ENCODE measurements around the gene SLC38A10.

SLC38A10 gene

GRCh38 chr17:81323411-81323868, 28.3 kb upstream of the SLC38A10 start:
- Mint-ChIP-seq H3K9me3 (no peaks in the 10 kb centered on the region), H3K27me3 (no peaks in the 10 kb centered on the region), H3K4me1 (ENCODE audit: low read depth) (no peaks in the 10 kb centered on the region), H3K4me3 (no peak overlapping the region), H3K36me3 (ENCODE audit: low read depth) (no peaks in the 10 kb centered on the region), H3K27ac (no peak overlapping the region)
- DNase-seq: no peak

GRCh38 chr17:81323083-81323369, 27.9 kb upstream of the SLC38A10 start:
- no peaks in the 10 kb centered on the region for H3K9me3 Mint-ChIP-seq
- H3K27me3 Mint-ChIP-seq: no peaks in the 10 kb centered on the region
- DNase-seq: no peak
- no peaks in the 10 kb centered on the region for H3K4me1 Mint-ChIP-seq (ENCODE audit: low read depth)
- H3K4me3 Mint-ChIP-seq: no peak overlapping the region
- H3K36me3 Mint-ChIP-seq (ENCODE audit: low read depth): no peaks in the 10 kb centered on the region
- H3K27ac Mint-ChIP-seq: no peak overlapping the region

- Mint-ChIP-seq H3K27ac (no peak overlapping the region), H3K9me3 (no peaks in the 10 kb centered on the region), H3K27me3 (no peaks in the 10 kb centered on the region), H3K4me1 (ENCODE audit: low read depth) (no peaks in the 10 kb centered on the region), H3K36me3 (ENCODE audit: low read depth) (no peaks in the 10 kb centered on the region), H3K4me3 (no peak overlapping the region)
- peak; percentile 57 for DNase-seq
These were observed 27.4 kb upstream of the SLC38A10 start for GRCh38 chr17:81322271-81323082.

- H3K27ac Mint-ChIP-seq: no peak overlapping the region
- no peaks in the 10 kb centered on the region for H3K36me3 Mint-ChIP-seq (ENCODE audit: low read depth)
- no peak overlapping the region for H3K4me3 Mint-ChIP-seq
- peaks cover 7% of the 10 kb centered on the region for H3K27me3 Mint-ChIP-seq
- no peak for DNase-seq
- no peaks in the 10 kb centered on the region for H3K9me3 Mint-ChIP-seq
- H3K4me1 Mint-ChIP-seq (ENCODE audit: low read depth): no peaks in the 10 kb centered on the region
These were observed 23.0 kb upstream of the SLC38A10 start for GRCh38 chr17:81317961-81318605.

DNA sequence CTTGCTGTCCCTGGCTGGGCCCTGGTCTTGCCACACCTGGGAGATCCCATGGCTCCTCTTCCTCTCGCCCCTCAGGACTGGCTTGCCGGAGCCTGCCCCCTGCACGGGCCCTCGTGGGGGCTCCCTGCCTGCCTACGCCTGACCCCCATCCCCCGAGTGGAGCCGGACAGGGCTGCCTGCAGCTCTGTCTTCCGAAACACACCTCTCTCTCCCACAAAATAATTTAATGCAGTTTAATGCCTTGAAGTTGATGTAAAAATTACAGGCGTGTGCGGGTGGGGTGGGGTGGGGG, 22.4 kb upstream of the SLC38A10 start:
- Mint-ChIP-seq H3K27ac (no peak overlapping the region), H3K9me3 (no peaks in the 10 kb centered on the region), H3K4me3 (no peak overlapping the region), H3K4me1 (ENCODE audit: low read depth) (no peaks in the 10 kb centered on the region), H3K36me3 (ENCODE audit: low read depth) (no peaks in the 10 kb centered on the region), H3K27me3 (peaks cover 10% of the 10 kb centered on the region)
- DNase-seq: no peak

- DNase-seq: no peak
- H3K27ac Mint-ChIP-seq: no peak overlapping the region
- H3K4me3 Mint-ChIP-seq: no peak overlapping the region
- peaks cover 15% of the 10 kb centered on the region for H3K27me3 Mint-ChIP-seq
- no peaks in the 10 kb centered on the region for H3K4me1 Mint-ChIP-seq (ENCODE audit: low read depth)
- no peaks in the 10 kb centered on the region for H3K9me3 Mint-ChIP-seq
- H3K36me3 Mint-ChIP-seq (ENCODE audit: low read depth): no peaks in the 10 kb centered on the region
These were observed 20.8 kb upstream of the SLC38A10 start for GRCh38 chr17:81315885-81316391.

- H3K27ac Mint-ChIP-seq: no peak overlapping the region
- peaks cover 22% of the 10 kb centered on the region for H3K27me3 Mint-ChIP-seq
- no peak overlapping the region for H3K4me3 Mint-ChIP-seq
- H3K36me3 Mint-ChIP-seq (ENCODE audit: low read depth): no peaks in the 10 kb centered on the region
- no peaks in the 10 kb centered on the region for H3K9me3 Mint-ChIP-seq
- no peak for DNase-seq
- H3K4me1 Mint-ChIP-seq (ENCODE audit: low read depth): no peaks in the 10 kb centered on the region
These were observed 20.2 kb upstream of the SLC38A10 start for GRCh38 chr17:81315129-81315884.

- H3K4me3 Mint-ChIP-seq: no peak overlapping the region
- no peak for DNase-seq
- H3K9me3 Mint-ChIP-seq: no peaks in the 10 kb centered on the region
- H3K27ac Mint-ChIP-seq: no peak overlapping the region
- peaks cover under 1% of the 10 kb centered on the region for H3K4me1 Mint-ChIP-seq (ENCODE audit: low read depth)
- no peaks in the 10 kb centered on the region for H3K36me3 Mint-ChIP-seq (ENCODE audit: low read depth)
- H3K27me3 Mint-ChIP-seq: peaks cover 23% of the 10 kb centered on the region
These were observed 19.4 kb upstream of the SLC38A10 start for GRCh38 chr17:81314398-81315081.

- Mint-ChIP-seq H3K36me3 (ENCODE audit: low read depth) (no peaks in the 10 kb centered on the region), H3K27ac (no peak overlapping the region), H3K27me3 (peaks cover 29% of the 10 kb centered on the region), H3K9me3 (no peaks in the 10 kb centered on the region), H3K4me3 (no peak overlapping the region), H3K4me1 (ENCODE audit: low read depth) (peaks cover 6% of the 10 kb centered on the region)
- no peak for DNase-seq
These were observed 18.8 kb upstream of the SLC38A10 start for GRCh38 chr17:81313776-81314397.

DNA sequence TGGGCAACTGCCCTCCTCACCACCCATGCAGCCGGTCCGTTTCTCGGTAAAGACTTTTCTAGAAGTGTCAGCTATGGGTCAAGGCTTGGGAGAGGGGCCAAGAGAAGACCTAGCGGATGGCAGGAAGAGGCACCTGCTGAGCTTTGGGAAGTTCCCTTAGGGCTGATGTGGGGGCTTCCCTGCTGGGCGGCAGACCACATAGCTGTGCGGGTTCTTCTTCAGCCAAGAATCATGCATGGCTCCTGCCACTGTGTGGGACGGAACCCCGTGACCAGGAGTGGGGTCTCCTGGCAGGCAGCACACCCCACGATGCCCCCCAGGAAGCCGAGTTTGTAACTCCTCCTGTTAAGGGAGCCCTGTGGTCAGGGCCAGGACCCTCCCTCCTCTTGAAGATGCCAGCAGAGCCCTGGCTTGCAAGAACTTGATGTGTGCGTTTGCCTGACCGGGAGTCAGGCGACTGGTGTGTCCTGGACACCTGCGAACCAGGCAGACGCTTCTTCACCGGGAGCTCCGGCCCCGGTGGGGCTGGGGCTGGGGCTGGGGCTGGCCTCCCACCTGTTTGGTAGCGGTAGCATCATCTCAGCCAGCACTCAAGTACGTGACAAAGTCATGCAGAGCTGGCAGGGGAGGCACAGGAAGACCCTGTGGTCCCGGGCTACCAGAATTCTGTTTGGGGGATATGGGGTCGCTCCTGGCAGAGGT, 17.7 kb upstream of the SLC38A10 start:
- H3K4me3 Mint-ChIP-seq: no peak overlapping the region
- no peak overlapping the region for H3K27ac Mint-ChIP-seq
- peaks cover 33% of the 10 kb centered on the region for H3K27me3 Mint-ChIP-seq
- H3K9me3 Mint-ChIP-seq: no peaks in the 10 kb centered on the region
- DNase-seq: no peak
- no peaks in the 10 kb centered on the region for H3K36me3 Mint-ChIP-seq (ENCODE audit: low read depth)
- H3K4me1 Mint-ChIP-seq (ENCODE audit: low read depth): peaks cover 6% of the 10 kb centered on the region

- no peak for DNase-seq
- H3K4me3 Mint-ChIP-seq: no peak overlapping the region
- H3K9me3 Mint-ChIP-seq: no peaks in the 10 kb centered on the region
- H3K4me1 Mint-ChIP-seq (ENCODE audit: low read depth): peaks cover 6% of the 10 kb centered on the region
- no peaks in the 10 kb centered on the region for H3K36me3 Mint-ChIP-seq (ENCODE audit: low read depth)
- H3K27ac Mint-ChIP-seq: no peak overlapping the region
- peaks cover 35% of the 10 kb centered on the region for H3K27me3 Mint-ChIP-seq
These were observed 16.8 kb upstream of the SLC38A10 start for GRCh38 chr17:81311946-81312345.

DNA sequence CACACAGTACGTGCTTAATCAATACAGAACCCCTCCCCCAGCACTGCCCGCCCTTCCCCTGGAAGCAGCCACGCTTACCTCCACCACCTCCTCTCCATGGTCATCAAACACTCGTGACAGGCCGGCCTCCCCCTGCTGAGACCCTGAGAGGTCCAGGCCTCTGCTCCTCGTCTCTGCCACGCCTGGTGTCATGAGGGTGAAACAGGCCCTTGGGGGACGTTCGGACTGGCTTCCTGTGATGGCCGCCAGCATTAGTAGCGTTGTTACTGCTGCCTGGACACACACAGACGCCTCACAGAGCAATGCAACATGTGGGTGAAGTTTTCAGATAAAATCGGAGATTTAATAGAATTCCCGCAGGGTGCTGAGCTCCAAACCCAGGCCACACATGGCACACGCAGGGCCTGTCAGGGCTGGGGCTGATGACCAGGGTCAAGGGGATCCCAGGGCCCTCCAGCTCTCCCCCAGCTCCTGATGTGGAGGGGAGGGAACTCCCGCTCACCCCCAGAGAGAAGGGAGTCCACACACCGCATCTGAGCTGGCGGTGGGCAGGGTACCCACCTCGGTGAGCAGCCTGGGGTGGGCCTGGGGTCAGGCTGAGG, 15.9 kb upstream of the SLC38A10 start:
- peaks cover 6% of the 10 kb centered on the region for H3K4me1 Mint-ChIP-seq (ENCODE audit: low read depth)
- no peaks in the 10 kb centered on the region for H3K36me3 Mint-ChIP-seq (ENCODE audit: low read depth)
- H3K9me3 Mint-ChIP-seq: no peaks in the 10 kb centered on the region

More for the DNA sequence above, 15.9 kb upstream of the SLC38A10 start:
- Mint-ChIP-seq H3K27ac (no peak overlapping the region), H3K27me3 (peaks cover 35% of the 10 kb centered on the region), H3K4me3 (no peak overlapping the region)
- no peak for DNase-seq

Data from activated T-cell treated with anti-CD3 and anti-CD28 coated beads, Interleukin-2, amount 50 U/mL, for 24 hours (primary cell).